Body of pancreas (tissue), 4 donors: ENCODE results near the gene ZBED1.

Experiments used
- POLR2A ChIP-seq, 3 donors: fragments of 450-650 bp; IDR thresholded peaks; one replicate each; pipeline ENCODE4 v1.6.1; 2016; ENCODE audit warnings: antibody characterized with exemption in 3 of 3, mild to moderate bottlenecking in 2 of 3
- TF ChIP-seq, protein P1 (sequence below), 7 experiments: fragments of 450-650 bp in 4 of 7; fragments of 200-600 bp in 3 of 7; sonication (generic) in 3 of 7; IDR thresholded peaks; one replicate each; pipeline ENCODE4 v1.5.1; 2016 to 2019; ENCODE audit warnings: antibody characterized with exemption in 7 of 7

DNA sequence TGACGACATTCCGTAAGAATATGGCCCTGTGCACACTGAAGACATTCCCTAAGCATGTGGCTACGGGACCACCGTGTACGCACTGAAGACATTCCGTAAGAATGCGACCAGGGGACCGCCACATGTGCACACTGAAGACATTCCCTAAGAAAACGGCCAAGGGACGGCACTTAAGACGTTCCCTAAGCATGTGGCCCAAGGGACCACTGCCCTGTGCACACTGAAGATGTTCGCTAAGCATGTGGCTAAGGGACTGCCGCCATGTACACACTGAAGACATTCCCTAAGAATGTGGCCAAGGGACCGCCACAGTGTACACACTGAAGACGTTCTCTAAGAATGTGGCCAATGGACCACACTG, 21.4 kb downstream of the ZBED1 start:
- TF ChIP-seq, protein P1, sequence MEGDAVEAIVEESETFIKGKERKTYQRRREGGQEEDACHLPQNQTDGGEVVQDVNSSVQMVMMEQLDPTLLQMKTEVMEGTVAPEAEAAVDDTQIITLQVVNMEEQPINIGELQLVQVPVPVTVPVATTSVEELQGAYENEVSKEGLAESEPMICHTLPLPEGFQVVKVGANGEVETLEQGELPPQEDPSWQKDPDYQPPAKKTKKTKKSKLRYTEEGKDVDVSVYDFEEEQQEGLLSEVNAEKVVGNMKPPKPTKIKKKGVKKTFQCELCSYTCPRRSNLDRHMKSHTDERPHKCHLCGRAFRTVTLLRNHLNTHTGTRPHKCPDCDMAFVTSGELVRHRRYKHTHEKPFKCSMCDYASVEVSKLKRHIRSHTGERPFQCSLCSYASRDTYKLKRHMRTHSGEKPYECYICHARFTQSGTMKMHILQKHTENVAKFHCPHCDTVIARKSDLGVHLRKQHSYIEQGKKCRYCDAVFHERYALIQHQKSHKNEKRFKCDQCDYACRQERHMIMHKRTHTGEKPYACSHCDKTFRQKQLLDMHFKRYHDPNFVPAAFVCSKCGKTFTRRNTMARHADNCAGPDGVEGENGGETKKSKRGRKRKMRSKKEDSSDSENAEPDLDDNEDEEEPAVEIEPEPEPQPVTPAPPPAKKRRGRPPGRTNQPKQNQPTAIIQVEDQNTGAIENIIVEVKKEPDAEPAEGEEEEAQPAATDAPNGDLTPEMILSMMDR (IDR thresholded peaks at IDR 0.05) = no peak
- no peak for TF ChIP-seq POLR2A (IDR thresholded peaks at IDR 0.05)
